Heart left ventricle (tissue), 16 donors: Measurements from ENCODE around the gene ZNF33B. TPM values are rescaled to one million over a fixed set of nuclear protein-coding genes. Genes with fewer than 3 reads are reported as not detected.

Experiments used
- ATAC-seq, 4 donors: fragments of 200-7000 bp; cut with Tn5 transposase; one replicate each; pipeline ENCODE4 v1.9.1; 2020 to 2022; ENCODE audit warnings: moderate library complexity in 4 of 4, mild to moderate bottlenecking in 3 of 4, moderate number of reproducible peaks in 1 of 4
- DNase-seq, 5 donors: peaks; one replicate each; pipeline ENCODE4 v3.0.0-alpha.2; 2020
- H3K27ac ChIP-seq, 12 donors: fragments of 200-600 bp; sonication (generic) in 4 of 12; one replicate each; pipeline versions ENCODE4 v1.5.0 to v1.8.0; 2016 to 2022; ENCODE audit warnings: mild to moderate bottlenecking in 2 of 12
- H3K27me3 ChIP-seq, 9 donors: fragments of 200-600 bp; sonication (generic) in 2 of 9; one replicate each; pipeline versions ENCODE4 v1.5.1 to v1.8.0; 2016 to 2022; ENCODE audit warnings: mild to moderate bottlenecking in 3 of 9
- H3K36me3 ChIP-seq, 9 donors: fragments of 200-600 bp; sonication (generic) in 2 of 9; one replicate each; pipeline versions ENCODE4 v1.5.0 to v1.8.0; 2018 to 2022; ENCODE audit warnings: mild to moderate bottlenecking in 2 of 9
- H3K4me1 ChIP-seq, 12 donors: fragments of 200-600 bp; sonication (generic) in 4 of 12; one replicate each; pipeline versions ENCODE4 v1.5.0 to v1.8.0; 2016 to 2022; ENCODE audit warnings: mild to moderate bottlenecking in 3 of 12
- H3K4me3 ChIP-seq, 12 donors: fragments of 200-600 bp; sonication (generic) in 4 of 12; one replicate each; pipeline versions ENCODE4 v1.5.0 to v1.8.0; 2017 to 2022; ENCODE audit warnings: mild to moderate bottlenecking in 9 of 12, moderate library complexity in 4 of 12
- H3K9me3 ChIP-seq, 12 donors: fragments of 200-600 bp; sonication (generic) in 4 of 12; one replicate each; pipeline versions ENCODE4 v1.5.0 to v1.8.0; 2016 to 2022; ENCODE audit warnings: mild to moderate bottlenecking in 1 of 12
- CTCF ChIP-seq, 12 donors: fragments of 200-600 bp; sonication (generic) in 4 of 12; IDR thresholded peaks; one replicate each; pipeline versions ENCODE4 v1.5.0 to v1.8.0; 2018 to 2022; ENCODE audit warnings: antibody characterized with exemption in 12 of 12, mild to moderate bottlenecking in 5 of 12
- POLR2A ChIP-seq, 2 donors: fragments of 450-650 bp; IDR thresholded peaks; one replicate each; pipeline ENCODE4 v1.6.1; 2017; ENCODE audit warnings: antibody characterized with exemption in 2 of 2, mild to moderate bottlenecking in 2 of 2, moderate library complexity in 2 of 2
- WGBS, 4 donors: extraction: QIAGEN DNeasy Blood & Tissue Kit in 2 of 4; methylation state at CpG; one replicate each; pipeline versions ENCODE4 v1.1.5 to v1.1.7; 2013 to 2018; 5-methylcytosine and 5-hydroxymethylcytosine counted together
- intact Hi-C, 10 donors: fragments of 100-400 bp; cut with DNase I; formaldehyde crosslinking; loops; one replicate each; pipeline versions ENCODE4 v1.11.1 to v1.14.2; 2022
- polyA plus RNA-seq, 2 donors: library from polyadenylated mRNA; stranded (reverse); fragments of 200-250 nt; gene quantifications; one replicate each; pipeline ENCODE4 v1.2.3, GENCODE V29; 2013
- total RNA-seq, 9 donors: library from RNA; depleted of rRNA in 2 of 9; stranded (reverse); fragments of >200 nt in 2 of 9; fragmentation: NEBNext Ultra II Directional in 3 of 9; extraction: Animal tissue kit (Norgen Biotek cat#: 25700) in 3 of 9; gene quantifications; one replicate each; pipeline versions ENCODE4 v1.1.0 to v1.2.4, GENCODE V29; 2016 to 2023
- donor health status: ischemic (EF 13 %, LVEDD 7.1; RV severe dilation, severe dysfunction).
- donor health status: healthy with polysubstance abuse.
- donor health status: DM: no; HTN: yes; CAD: no.
- donor health status: DM: no; HTN: no; CAD: no.
- donor health status: ischemic (EF 25% LVEDD 6.9; RV normal size, moderate dysfunction).
- donor health status: ischemic (EF 25% LVEDD 5.7; RV mildly dilated, moderate dysfunction).
- donor health status: healthy.
- donor health status: DM: yes; HTN: yes; CAD: no.
- donor health status: ischemic (EF 35%, LVEDD 5.7; RV mildly dilated, moderate dysfunction).
- donor health status: nonischemic (EF 11% LVEDD 7.7; RV severe dilation, severe dysfunction).
- donor health status: DM: yes; HTN: yes; CAD: no.
- donor health status: PGD.
- donor health status: ischemic (EF 29% LVEDD 5.4; RV normal size, mild dysfunction).
- donor health status: nonischemic (EF 23%, LVEDD 6.1; RV moderate dilation, normal function).

Gene ZNF33B
- total and polyA plus RNA-seq, 11 donors, result 3.7 to 20.5 (median 9.5) TPM

- Histone ChIP-seq H3K36me3 (no peaks in the 10 kb centered on the region), H3K4me1 (no peaks in the 10 kb centered on the region), H3K27ac (no peak overlapping the region), H3K9me3 (no peaks in the 10 kb centered on the region), H3K4me3 (no peak overlapping the region), H3K27me3 (no peaks in the 10 kb centered on the region)
- 81 to 90% (median 84%) methylated on average over 11 of the region's 11 CpGs for WGBS, 4 donors
- no peak for ATAC-seq
- intact Hi-C loops, result no loop called here
- TF ChIP-seq POLR2A (IDR thresholded peaks at IDR 0.05), result no peak
- no peak for TF ChIP-seq CTCF (IDR thresholded peaks at IDR 0.05)
- DNase-seq, result no peak
These were observed 8.6 kb upstream of the ZNF33B start for GRCh38 chr10:42646687-42647640.

- TF ChIP-seq CTCF (IDR thresholded peaks at IDR 0.05), result no peak
- TF ChIP-seq POLR2A (IDR thresholded peaks at IDR 0.05), result no peak
- H3K27ac ChIP-seq, result no peak overlapping the region
- no peaks in the 10 kb centered on the region for H3K36me3 ChIP-seq
- no peaks in the 10 kb centered on the region for H3K4me1 ChIP-seq
- DNase-seq (no peak), ATAC-seq (no peak)
- intact Hi-C loops, result no loop called here
- H3K9me3 ChIP-seq, result no peaks in the 10 kb centered on the region
- H3K4me3 ChIP-seq, result no peak overlapping the region
- WGBS, 4 donors, result 75 to 84% (median 80%) methylated on average over 4 of the region's 4 CpGs
- no peaks in the 10 kb centered on the region for H3K27me3 ChIP-seq
These were observed 7.8 kb upstream of the ZNF33B start for GRCh38 chr10:42646214-42646613.

GRCh38 chr10:42645516-42645915 is 7.1 kb upstream of the ZNF33B start:
- no peaks in the 10 kb centered on the region for H3K4me1 ChIP-seq
- H3K4me3 ChIP-seq, result no peak overlapping the region
- ATAC-seq (no peak), DNase-seq (no peak)
- WGBS, 4 donors, result 78 to 89% (median 81%) methylated on average over 12 of the region's 12 CpGs
- TF ChIP-seq POLR2A (IDR thresholded peaks at IDR 0.05), result no peak
- TF ChIP-seq CTCF (IDR thresholded peaks at IDR 0.05), result no peak
- no peaks in the 10 kb centered on the region for H3K36me3 ChIP-seq
- intact Hi-C loops, result no loop called here
- H3K9me3 ChIP-seq, result no peaks in the 10 kb centered on the region
- H3K27ac ChIP-seq, result no peak overlapping the region
- H3K27me3 ChIP-seq, result no peaks in the 10 kb centered on the region

- Histone ChIP-seq H3K4me1 (no peaks in the 10 kb centered on the region), H3K4me3 (no peak overlapping the region), H3K9me3 (no peaks in the 10 kb centered on the region), H3K27ac (no peak overlapping the region), H3K36me3 (no peaks in the 10 kb centered on the region), H3K27me3 (no peaks in the 10 kb centered on the region)
- WGBS, 4 donors, result 31 to 61% (median 37%) methylated on average over 4 of the region's 4 CpGs
- TF ChIP-seq CTCF (IDR thresholded peaks at IDR 0.05) (no peak), POLR2A (IDR thresholded peaks at IDR 0.05) (no peak)
- intact Hi-C loops, result no loop called here
- DNase-seq, result no peak
- ATAC-seq, result no peak
These were observed 6.7 kb upstream of the ZNF33B start for GRCh38 chr10:42645103-42645502.
